GM19035 (cell line): Measurements from ENCODE around the gene A2ML1.
"Not testable (repeated sequence)": the region's sequence is repeated elsewhere in the genome, so short reads cannot be mapped to it uniquely, and the experiment has no call there.

ENCODE experiments used
- ATAC-seq: cut with Tn5 transposase; IDR thresholded peaks from one replicate; pipeline ENCODE4 v1.9.1; 2021; ENCODE audit not compliant: unreplicated experiment

Gene A2ML1

DNA sequence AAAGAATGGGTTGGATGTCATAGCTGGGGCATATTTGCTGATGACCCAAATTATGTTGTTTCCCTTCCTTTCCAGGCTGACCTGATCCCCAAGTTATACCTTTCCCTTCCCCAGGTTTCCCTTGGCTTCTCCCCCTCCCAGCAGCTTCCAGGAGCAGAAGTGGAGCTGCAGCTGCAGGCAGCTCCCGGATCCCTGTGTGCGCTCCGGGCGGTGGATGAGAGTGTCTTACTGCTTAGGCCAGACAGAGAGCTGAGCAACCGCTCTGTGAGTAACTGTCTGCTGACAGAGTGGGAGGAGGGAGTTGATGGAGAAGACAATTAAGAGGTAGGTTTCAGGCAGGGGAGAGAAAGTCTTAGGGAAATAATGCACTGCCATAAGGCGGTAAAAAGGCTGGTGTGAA lies 25.0 kb downstream of the A2ML1 start:
- no peak for ATAC-seq

DNA sequence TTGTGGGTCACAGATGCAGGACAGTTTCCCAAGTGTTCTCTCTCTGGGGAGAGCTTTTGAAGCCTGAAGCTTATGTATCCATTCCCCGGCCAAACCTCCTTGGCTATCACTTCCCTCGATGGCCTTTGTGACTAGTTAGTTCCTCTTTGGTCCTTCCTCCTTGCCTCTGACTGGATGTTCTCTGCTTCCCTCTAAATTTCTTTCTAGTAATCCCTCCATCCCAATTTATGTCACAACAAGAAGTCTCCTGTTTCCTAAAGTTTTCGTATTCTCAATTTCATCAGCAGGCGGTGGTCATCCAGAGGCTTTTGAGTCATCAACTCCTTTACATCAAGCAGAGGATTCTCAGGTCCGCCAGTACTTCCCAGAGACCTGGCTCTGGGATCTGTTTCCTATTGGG lies 27.5 kb downstream of the A2ML1 start:
- no peak for ATAC-seq

DNA sequence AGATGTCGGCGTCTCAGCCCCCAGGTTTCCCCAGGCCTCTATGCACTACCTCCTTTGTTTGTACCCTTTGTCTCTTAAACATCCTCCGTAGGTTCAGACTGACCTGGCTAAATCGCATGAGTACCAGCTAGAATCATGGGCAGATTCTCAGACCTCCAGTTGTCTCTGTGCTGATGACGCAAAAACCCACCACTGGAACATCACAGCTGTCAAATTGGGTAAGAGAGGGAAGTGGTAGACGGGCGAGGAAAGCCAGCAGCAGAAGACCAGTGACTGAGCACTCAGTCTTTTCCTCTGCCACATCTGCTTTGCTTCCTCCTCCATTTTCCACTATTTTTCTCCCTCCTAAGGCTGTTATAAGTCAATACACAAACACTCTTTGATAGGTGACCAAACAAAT lies 29.7 kb downstream of the A2ML1 start:
- ATAC-seq: no peak

DNA sequence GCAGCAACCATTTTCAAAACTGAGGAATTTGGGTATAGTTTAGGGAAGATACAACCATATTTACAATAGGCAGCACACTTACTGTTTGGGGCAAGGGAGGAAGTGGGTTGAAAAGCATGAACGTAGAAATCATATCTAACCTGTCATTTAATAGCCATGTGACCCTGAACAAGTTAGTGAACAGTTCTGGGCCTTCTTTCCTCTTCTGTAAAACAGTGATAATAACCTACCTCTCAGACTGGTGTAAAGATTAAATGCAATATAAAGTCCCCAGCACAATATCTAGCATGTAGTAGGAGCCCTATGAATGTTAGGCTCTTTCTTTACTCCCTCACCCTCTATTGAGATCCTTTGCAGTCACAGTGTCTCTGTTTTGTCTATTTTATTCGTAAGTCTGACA lies 33.5 kb downstream of the A2ML1 start:
- no peak for ATAC-seq

DNA sequence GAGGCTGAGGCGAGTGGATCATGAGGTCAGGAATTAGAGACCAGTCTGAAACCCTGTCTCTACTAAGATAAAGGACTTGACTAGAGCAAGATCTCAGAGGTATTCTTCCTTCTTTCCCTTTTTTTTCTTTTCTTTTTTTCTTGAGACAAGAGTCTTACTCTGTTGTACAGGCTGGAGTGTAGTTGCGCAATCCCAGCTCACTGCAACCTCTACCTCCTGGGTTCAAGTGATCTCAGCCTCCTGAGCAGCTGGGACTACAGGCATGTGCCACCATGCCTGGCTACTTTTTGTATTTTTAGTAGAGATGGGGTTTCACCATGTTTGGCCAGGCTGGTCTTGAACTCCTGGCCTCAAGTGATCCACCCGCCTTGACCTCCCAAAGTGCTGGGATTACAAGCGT lies 37.0 kb downstream of the A2ML1 start:
- ATAC-seq: not testable (repeated sequence)

DNA sequence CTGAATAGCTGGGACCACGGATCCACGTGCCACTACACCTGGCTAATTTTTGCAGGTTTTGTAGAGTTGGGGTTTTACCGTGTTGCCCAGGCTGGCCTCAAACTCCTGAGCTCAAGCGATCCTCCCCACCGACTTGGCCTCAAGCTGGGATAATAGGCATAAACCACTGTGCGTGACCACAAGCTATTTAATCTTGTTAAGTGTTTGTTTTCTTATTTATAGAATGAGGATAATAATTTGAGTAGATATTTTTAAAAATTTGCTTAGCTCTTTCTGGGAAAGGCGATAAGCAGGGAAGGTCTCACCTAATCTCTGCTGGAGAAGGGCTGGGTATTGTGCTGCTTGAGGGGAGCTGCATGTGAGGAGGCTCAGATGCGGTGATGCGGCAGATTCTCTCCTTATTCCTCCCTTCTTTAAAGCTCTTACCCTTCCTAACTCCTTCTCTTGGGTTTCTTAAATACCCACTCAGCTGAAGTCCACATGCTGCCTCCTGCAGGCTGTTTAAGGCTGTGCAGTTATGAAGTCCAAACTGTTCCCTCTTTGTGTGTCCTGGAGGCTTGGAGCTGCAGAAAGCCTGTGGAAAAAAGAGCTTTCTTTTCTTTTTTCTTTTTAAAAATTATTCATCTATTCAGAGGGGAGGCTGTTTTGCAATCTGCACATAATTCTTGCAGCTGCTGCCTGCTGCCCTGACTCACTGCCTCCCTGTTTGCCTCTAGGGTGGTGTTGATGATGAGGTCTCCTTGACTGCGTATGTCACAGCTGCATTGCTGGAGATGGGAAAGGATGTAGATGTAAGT lies 37.9 kb downstream of the A2ML1 start:
- no peak for ATAC-seq

DNA sequence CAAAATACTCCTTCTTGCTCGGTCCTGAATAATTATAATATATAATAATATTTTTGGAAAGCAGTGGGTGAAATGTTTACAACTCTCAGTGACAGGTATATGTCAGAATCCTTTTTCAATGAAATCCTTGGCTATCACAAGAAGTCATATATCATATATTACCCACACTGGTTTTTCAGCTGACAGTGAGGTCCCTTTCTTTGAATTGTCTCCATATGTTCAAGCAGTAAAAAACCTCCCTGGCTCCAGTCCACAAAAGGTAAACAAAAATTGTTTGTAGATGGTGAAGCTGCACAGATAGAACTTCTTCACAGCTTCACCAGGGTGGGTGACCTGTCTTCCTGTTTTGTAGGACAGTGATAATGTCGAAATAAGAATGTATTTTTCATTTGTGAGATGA lies 44.0 kb downstream of the A2ML1 start:
- no peak for ATAC-seq

DNA sequence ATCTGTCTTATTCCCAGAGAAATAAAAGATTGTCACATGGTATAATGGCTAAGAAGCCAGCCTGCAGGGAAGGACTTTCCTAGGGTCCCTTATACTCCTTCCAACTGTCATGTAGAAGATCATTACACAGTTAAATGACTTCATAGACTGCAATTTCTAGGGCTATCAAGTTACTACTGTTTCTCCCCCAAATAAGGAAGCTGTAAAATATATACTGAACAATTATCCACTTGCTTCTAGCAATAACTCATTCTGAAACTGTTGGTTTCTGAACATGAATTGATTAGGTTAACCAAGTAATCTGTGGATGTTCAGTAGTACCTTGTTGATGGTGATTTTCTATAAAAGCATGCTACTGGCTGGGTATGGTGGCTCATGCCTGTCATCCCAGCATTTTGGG lies 44.6 kb downstream of the A2ML1 start:
- ATAC-seq: no peak

DNA sequence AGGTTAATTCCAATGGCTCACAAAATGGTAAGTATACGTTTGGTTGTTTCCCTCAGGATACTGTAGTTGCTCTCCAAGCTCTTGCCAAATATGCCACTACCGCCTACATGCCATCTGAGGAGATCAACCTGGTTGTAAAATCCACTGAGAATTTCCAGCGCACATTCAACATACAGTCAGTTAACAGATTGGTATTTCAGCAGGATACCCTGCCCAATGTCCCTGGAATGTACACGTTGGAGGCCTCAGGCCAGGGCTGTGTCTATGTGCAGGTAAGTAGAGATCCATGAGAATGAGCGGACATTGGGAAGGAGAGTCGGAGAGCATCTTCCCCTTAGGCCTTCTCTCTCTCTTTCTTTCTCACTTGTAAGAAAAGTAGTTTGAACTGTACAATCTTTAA lies 45.4 kb downstream of the A2ML1 start:
- no peak for ATAC-seq

DNA sequence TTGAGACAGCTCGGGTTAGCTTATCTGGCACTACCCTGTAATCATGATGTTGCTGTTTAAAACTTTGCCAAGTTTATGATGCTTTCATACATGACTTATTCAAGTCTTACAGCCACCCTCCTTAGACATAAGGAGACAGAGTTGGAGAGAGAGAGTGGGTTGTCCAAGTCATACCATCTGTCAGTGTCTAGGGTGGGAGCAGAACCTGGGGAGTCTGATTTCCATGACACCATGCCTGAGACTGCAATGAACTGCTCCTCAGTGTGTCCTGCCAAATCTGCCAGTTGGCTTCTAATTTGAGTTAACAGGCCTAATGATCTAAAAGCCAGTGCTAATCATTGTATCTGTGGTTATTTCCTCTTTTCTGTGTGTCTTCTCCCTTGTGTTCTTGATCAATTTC lies 48.2 kb downstream of the A2ML1 start:
- no peak for ATAC-seq

DNA sequence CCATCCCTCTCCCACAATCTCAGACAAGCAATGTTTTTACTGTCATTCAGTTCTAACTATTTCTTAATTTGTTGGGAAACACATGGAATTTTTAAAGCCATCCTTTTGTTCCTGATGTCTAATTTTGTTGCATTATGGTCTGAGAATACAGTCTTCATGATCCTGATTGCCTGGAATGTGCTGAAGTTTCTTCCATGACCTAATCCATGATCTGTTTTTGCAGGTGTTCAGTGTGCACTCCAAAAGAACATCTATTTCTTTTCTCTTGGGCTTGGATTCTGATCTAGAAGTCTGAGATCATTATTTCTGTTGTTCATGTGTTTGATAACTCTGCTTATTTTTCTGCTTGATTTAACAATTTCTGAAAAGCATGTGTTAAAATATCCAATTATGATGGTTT lies 48.6 kb downstream of the A2ML1 start:
- no peak for ATAC-seq

DNA sequence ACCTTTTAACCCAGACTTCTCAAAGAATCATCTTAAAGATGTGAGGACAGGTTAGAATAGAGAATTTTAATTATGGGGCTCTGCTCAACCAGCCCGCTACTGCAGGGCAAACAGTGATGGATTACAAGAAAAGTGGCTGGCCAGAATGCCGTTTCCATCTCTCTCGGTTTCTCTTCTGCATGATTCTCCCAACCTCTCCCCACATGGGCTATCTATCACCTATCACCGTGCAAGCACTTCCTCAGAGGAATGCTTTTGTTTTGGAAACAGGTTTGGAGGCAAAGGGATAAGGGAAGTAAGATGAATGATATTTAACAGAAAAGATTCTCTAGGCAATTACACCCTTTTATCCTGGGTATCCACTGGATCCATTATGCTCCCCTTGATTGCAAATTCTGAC lies 54.5 kb downstream of the A2ML1 start:
- no peak for ATAC-seq

DNA sequence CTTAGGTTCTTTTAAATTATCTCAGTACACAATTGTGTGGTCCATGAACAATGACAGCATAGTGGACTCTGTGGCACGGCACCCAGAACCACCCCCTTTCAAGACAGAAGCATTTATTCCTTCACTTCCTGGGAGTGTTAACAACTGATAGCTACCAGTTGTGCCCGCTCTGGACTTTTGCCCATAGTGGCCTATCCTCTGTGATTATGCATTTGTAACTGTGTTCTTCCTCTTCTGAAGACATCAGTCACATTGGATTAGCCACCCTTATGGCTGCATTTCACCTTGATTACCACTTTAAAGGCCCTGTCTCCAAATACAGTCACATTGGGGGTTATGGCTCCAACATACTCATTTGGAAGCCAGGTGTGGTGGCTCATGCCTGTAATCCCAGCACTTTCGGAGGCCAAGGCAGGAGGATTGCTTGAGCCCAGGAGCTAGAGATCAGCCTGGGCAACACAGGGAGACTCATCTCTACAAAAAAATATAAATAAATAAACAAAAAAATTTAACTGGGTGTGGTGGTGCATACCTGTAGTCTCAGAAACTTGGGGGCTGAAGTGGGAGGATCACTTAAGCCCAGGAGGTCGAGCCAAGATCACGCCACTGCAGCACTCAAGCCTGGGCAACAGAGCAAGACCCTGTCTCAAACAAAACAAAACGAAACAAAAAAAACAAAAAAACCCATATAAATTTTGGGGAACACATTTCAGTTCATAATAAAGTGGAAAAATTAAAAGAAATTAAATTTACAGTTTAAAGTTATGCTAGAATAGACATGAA lies 64.3 kb downstream of the A2ML1 start:
- ATAC-seq: no peak

DNA sequence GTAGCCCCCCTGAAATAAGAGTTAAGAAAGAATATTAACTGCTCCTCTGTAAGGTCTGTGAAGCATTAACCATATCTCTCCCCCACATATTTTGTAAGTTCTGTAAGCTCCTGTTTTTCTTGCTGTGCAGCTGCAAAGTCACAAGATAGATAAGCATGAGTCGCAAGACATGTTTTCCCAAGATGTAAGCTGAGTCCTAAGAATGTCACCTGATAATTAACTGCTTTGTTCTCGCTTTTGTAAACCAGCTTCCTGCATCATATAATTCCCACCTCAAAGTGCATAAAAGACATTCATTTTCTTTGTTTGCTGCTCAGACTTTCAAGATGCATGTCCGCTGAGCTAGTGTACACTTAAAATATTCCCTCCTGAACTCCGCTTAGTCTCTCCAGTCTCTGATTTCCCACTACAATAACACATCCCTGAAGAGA lies 64.9 kb downstream of the A2ML1 start:
- no peak for ATAC-seq

DNA sequence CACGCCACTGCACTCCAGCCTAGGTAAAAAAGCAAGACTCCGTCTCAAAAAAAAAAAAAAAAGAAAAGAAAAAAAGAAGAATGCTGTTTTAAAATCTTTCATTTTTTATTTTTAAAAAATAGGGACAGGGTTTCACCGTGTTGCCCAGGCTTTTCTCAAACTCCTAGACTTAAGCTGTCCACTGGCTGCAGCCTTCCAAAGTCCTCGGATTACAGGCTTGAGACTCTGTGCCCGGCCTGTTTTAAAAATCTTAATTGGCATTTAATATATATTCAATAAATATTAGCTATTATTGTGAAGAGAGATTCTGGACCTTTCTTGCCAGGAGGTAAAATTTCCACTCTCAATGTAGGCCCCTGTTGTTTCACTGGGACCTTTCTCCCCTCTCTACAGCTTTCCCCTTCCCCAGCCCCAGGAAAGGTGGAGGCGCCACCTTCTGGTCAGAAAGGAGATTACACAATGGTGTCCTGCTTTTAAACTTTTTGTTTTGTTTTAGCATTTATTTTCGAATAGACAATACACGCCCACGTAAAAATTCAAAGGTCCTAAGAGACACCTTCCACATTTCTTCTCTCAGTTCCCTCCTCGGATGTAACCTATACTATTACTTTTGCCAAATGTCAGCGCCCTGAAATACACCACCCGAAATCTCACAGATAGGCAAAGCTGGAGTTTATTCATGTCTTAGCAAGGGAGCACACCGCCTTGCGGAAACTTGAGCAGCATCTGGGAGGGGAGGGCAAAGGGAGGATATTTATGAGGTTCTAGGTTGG lies 68.1 kb downstream of the A2ML1 start:
- peak; percentile 60 for ATAC-seq

DNA sequence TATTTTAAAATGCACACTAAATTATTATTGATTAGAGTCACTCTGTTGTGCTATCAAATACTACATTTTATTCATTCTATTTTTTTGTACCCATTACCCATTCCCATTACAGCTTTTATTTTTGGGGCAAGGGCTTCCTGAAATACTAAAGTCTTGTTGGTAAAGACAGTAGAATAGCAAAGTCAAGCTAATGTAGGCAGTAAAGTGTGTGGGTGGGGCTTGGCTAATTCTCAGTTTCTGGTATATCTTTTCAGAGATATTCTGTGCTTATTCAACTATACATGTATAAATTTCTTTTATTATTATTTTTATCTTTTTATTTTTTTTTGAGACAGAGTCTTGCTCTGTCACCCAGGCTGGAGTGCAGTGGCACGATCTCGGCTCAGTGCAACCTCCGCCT lies 69.6 kb downstream of the A2ML1 start:
- ATAC-seq: no peak

DNA sequence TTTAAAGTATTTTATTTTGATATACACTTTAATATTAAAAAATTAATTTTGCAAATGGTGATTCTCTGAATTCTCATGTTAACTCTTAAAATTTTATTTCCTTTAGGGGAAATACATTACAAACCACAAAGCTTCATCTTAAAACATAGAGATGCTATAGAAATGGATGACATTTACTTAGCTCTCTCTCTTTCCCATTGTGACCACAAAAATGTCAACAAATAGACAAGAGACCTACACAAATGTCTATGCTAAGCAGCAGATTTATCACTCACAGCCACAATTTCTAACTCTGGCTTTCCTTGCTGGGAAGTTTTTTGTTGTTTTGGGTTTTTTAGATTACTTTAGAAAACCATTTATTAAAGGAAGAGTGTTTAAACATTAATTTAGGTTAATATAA lies 72.0 kb downstream of the A2ML1 start:
- no peak for ATAC-seq

DNA sequence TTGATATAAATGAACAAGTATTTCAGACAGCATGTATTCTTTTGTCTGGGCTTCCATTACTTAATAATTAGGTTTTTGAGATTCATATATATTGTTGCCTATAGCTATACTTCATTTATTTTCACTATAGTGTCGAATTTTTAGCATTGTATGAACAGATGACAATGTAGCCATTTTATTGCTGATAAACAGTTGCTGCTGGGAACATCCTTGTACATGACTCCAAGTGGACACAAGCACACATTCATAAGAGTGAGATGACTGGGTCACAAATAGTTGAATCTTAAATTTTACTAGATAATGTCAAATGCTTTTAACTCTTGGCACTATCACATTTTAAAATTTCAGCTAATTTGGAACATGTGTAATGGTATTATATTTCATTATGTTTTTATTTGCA lies 72.6 kb downstream of the A2ML1 start:
- ATAC-seq: no peak

DNA sequence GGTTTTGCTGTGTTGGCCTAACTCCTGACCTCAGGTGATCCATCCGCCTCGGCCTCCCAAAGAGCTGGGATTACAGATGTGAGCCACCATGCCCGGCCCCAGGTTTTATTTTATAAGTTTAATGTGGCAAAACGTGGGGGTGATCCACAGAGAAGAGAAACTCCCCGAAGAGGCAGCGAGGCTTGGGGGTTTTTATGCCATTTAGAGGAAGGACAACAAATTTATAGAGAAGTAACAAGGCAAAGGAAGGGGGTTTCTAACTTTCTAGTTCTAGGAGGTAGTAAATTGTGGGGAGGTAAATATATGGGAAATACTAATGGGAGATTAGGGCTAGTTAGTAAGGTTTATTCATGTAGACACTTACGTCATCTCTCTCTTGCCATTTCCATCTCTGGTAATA lies 74.7 kb downstream of the A2ML1 start:
- no peak for ATAC-seq

DNA sequence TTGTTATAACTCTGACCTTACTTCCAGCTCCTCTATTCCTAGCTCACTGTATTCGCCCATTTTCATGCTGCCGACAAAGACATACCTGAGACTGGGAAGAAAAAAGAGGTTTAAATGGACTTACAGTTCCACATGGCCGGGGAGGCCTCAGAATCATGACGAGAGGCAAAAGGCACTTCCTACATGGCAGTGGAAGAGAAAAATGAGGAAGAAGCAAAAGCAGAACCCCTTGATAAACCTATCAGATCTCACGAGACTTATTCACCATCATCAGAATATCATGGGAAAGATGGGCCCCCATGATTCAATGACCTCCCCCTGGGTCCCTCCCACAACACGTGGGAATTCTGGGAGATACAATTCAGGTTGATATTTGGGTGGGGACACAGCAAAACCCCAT lies 77.4 kb downstream of the A2ML1 start:
- ATAC-seq: no peak

DNA sequence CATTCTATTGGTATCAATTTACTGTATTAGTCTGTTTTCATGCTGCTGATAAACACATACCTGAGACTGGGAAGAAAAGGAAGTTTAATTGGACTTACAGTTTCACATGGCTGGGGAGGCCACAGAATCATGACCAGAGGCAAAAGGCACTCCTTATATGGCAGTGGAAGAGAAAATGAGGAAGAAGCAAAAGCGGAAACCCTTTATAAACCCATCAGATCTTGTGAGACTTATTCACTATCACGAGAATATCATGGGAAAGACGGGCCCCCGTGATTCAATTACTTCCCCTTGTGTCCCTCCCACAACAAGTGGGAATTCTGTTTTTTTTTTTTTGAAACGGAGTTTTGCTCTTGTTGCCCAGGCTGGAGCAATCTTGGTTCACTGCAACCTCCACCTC lies 80.3 kb downstream of the A2ML1 start:
- not testable (repeated sequence) for ATAC-seq

DNA sequence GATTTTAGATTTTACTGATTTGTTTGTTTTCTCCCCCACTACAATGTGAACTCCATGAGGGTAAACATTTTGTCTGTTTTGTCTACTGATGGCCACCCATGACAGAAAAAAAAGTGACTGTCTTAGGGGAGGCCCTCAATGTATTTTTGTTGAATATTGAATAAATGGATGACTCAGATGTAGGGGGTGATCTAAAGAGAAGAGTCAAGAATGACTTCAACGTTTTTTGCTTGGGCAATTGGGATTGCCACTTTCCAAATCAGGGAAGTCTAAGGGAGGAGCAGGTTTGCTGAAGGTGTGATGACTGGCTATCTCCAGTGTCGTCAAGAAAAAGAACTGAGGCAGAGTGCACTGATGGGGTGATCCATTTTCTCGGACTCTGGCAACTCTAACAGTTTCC lies 81.2 kb downstream of the A2ML1 start:
- ATAC-seq: no peak
